Keratinocyte (primary cell): ENCODE data around the gene CHRNB4. TPM values are rescaled to one million over a fixed set of nuclear protein-coding genes. Genes with fewer than 3 reads are reported as not detected.

Source experiments
- DNase-seq: peaks from one replicate; pipeline ENCODE4 v3.0.0-alpha.2; 2011; ENCODE audit warnings: low read depth, missing footprints, low spot score
- FAIRE-seq: peaks from 2 replicates; lab custom pipeline; 2011; peaks lifted over from hg19 to GRCh38; lab: Jason Lieb, UNC
- H2AFZ ChIP-seq: 2 replicates; pipeline ENCODE4 v1.6.0; 2012; ENCODE audit warnings: low read length, control low read depth, inconsistent platforms; ENCODE audit not compliant: control insufficient read depth
- H3K27ac ChIP-seq: 2 replicates; pipeline ENCODE4 v1.5.1; 2011; ENCODE audit warnings: low read length; ENCODE audit not compliant: control insufficient read depth, insufficient read depth
- H3K27me3 ChIP-seq: 3 replicates; pipeline ENCODE4 v1.6.0; 2011; ENCODE audit warnings: low read length; ENCODE audit not compliant: control insufficient read depth, insufficient read depth; ENCODE audit errors: extremely low read depth
- H3K36me3 ChIP-seq, 2 experiments: 2 replicates in 1 of 2; 3 replicates in 1 of 2; pipeline ENCODE4 v1.5.1; 2011; ENCODE audit warnings: low read length in 2 of 2, mild to moderate bottlenecking in 1 of 2; ENCODE audit not compliant: control insufficient read depth in 2 of 2, insufficient read depth in 2 of 2; ENCODE audit errors: extremely low read depth in 1 of 2
- H3K4me1 ChIP-seq: 3 replicates; pipeline ENCODE4 v1.5.1; 2011; ENCODE audit warnings: low read length; ENCODE audit not compliant: control insufficient read depth, insufficient read depth; ENCODE audit errors: extremely low read depth
- H3K4me2 ChIP-seq: 3 replicates; pipeline ENCODE4 v1.6.0; 2011; ENCODE audit warnings: low read depth, low read length; ENCODE audit not compliant: control insufficient read depth, insufficient read depth; ENCODE audit errors: extremely low read depth
- H3K4me3 ChIP-seq, 3 experiments: fragments of 200-600 bp in 1 of 3; sonication (generic) in 1 of 3; 2 replicates in 2 of 3; 3 replicates in 1 of 3; pipeline ENCODE4 v1.5.1; 2011 to 2016; ENCODE audit warnings: low read length in 3 of 3, mild to moderate bottlenecking in 3 of 3, control low read depth in 2 of 3, inconsistent platforms in 1 of 3, low read depth in 1 of 3, mixed read lengths in 1 of 3, mixed run types in 1 of 3, moderate library complexity in 1 of 3; ENCODE audit not compliant: control insufficient read depth in 2 of 3, insufficient read depth in 2 of 3; ENCODE audit errors: extremely low read depth in 1 of 3
- H3K79me2 ChIP-seq: 2 replicates; pipeline ENCODE4 v1.6.0; 2012; ENCODE audit warnings: low read length; ENCODE audit not compliant: control insufficient read depth, insufficient read depth
- H3K9ac ChIP-seq: 3 replicates; pipeline ENCODE4 v1.6.0; 2011; ENCODE audit warnings: low read length; ENCODE audit not compliant: control insufficient read depth, insufficient read depth; ENCODE audit errors: extremely low read depth
- H3K9me1 ChIP-seq: 3 replicates; pipeline ENCODE4 v1.6.0; 2011; ENCODE audit warnings: low read length; ENCODE audit not compliant: control insufficient read depth, insufficient read depth; ENCODE audit errors: extremely low read depth
- H3K9me3 ChIP-seq: 2 replicates; pipeline ENCODE4 v1.5.1; 2012; ENCODE audit warnings: low read depth, low read length; ENCODE audit not compliant: control insufficient read depth
- H4K20me1 ChIP-seq: 3 replicates; pipeline ENCODE4 v1.6.0; 2011; ENCODE audit warnings: low read length; ENCODE audit not compliant: control insufficient read depth, insufficient read depth; ENCODE audit errors: extremely low read depth
- CTCF ChIP-seq, 3 experiments: IDR thresholded peaks in 1 of 3; conservative IDR thresholded peaks in 1 of 3; optimal IDR thresholded peaks in 1 of 3; 2 replicates in 2 of 3; 3 replicates in 1 of 3; pipeline versions ENCODE3 to v1.5.1; 2011; ENCODE audit warnings: low read length in 3 of 3, mild to moderate bottlenecking in 3 of 3, moderate library complexity in 2 of 3, control low read depth in 1 of 3, inconsistent platforms in 1 of 3; ENCODE audit not compliant: insufficient read depth in 2 of 3; ENCODE audit errors: extremely low read depth in 1 of 3
- EZH2 ChIP-seq: IDR thresholded peaks from one replicate; pipeline ENCODE4 v1.6.1; 2012; ENCODE audit warnings: inconsistent platforms, mild to moderate bottlenecking, low read length, moderate library complexity
- dilution Hi-C: fragments of 300-500 bp; cut with MboI; formaldehyde crosslinking; loops from one replicate; pipeline ENCODE4 v1.7.0; 2020; ENCODE audit warnings: low sequenced_read_pairs; ENCODE audit not compliant: extremely low pct_ligation_motif_present
- polyA plus RNA-seq, 5 experiments: library from polyadenylated mRNA; depleted of rRNA in 3 of 5; stranded (reverse) in 3 of 5; stranded (forward) in 1 of 5; unstranded in 1 of 5; fragments of >200 nt; gene quantifications; 1 replicate in 1 of 5; 2 replicates in 3 of 5; 3 replicates in 1 of 5; pipeline versions ENCODE4 v1.2.1 to v1.2.3, GENCODE V29; 2011 to 2012; ENCODE audit warnings: missing spikeins in 2 of 5, low read depth in 1 of 5, low replicate concordance in 1 of 5

CHRNB4 gene
- polyA plus RNA-seq, 1 donor (not counting 4 experiments of a cell fraction or from before 2014, with no cell fraction given), result 0.04 TPM

- H3K9me1 ChIP-seq, result no peaks in the 10 kb centered on the region
- no peaks in the 10 kb centered on the region for H3K9me3 ChIP-seq
- H2AFZ ChIP-seq, result no peak overlapping the region
- no peak overlapping the region for H3K4me2 ChIP-seq
- H3K9ac ChIP-seq, result no peak overlapping the region
- DNase-seq (no peak), FAIRE-seq (no peak)
- no peaks in the 10 kb centered on the region for H3K79me2 ChIP-seq
- H3K27me3 ChIP-seq, result no peaks in the 10 kb centered on the region
- no peak overlapping the region for H3K27ac ChIP-seq
- no peaks in the 10 kb centered on the region for H4K20me1 ChIP-seq
- peaks cover 7% of the 10 kb centered on the region for H3K4me1 ChIP-seq
- TF ChIP-seq CTCF (optimal IDR thresholded peaks at IDR 0.05 in 1 of 3, IDR thresholded peaks at IDR 0.05 in 1 of 3, conservative IDR thresholded peaks at IDR 0.05 in 1 of 3; ENCODE audit: extremely low read depth in 1 of 3, insufficient read depth in 2 of 3, low read length in 3 of 3), result no peak
- no peak for TF ChIP-seq EZH2
- dilution Hi-C loops, result no loop called here
- H3K36me3 ChIP-seq, result no peaks in the 10 kb centered on the region
- no peak overlapping the region for H3K4me3 ChIP-seq
Measured at GRCh38 chr15:78676424-78677110, 35.6 kb upstream of the CHRNB4 start.

DNA sequence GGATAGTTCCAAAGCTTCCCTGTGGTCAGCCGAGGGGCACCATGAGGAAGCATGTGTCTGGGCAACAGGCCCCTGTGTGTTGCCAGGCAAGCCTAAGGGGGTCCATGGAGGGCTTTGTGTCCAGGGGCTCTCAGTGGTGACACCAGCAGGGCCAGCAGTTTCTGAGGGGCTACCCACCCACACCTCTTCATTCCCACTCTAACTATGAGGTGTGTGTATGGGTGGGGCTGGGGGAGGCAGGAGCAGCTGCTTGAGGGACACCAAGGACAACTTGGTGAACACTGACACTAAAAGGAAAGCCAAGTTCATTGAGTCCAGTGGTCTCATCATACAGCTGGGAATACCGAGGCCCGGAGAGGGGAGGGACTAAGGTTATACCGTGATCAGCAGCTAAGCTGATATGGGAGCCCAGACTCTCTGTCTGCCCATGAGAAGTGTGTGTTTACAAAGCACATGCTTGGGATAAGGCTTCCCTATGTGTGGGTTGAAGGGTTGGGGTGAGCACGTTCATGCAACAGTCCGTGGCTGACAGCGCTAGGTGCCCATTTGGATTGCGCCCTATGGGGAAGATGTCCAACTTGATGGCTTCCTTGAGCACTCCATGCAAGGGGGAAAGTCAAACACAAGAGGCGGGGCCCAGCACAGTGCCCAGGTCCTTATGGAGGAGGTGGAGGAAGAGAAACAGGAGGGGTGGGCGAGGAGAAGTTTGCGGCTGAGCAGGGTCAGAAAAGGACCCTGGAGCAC, 34.8 kb upstream of the CHRNB4 start:
- Histone ChIP-seq H3K79me2 (no peaks in the 10 kb centered on the region), H3K9me1 (no peaks in the 10 kb centered on the region), H2AFZ (no peak overlapping the region), H3K9ac (no peak overlapping the region), H3K27me3 (no peaks in the 10 kb centered on the region), H3K9me3 (no peaks in the 10 kb centered on the region), H3K4me1 (peaks cover 7% of the 10 kb centered on the region), H3K4me2 (no peak overlapping the region), H3K36me3 (no peaks in the 10 kb centered on the region), H3K4me3 (no peak overlapping the region), H3K27ac (no peak overlapping the region), H4K20me1 (no peaks in the 10 kb centered on the region)
- TF ChIP-seq EZH2 (no peak), CTCF (optimal IDR thresholded peaks at IDR 0.05 in 1 of 3, IDR thresholded peaks at IDR 0.05 in 1 of 3, conservative IDR thresholded peaks at IDR 0.05 in 1 of 3; ENCODE audit: extremely low read depth in 1 of 3, insufficient read depth in 2 of 3, low read length in 3 of 3) (no peak)
- dilution Hi-C loops, result no loop called here
- no peak for DNase-seq
- no peak for FAIRE-seq
